Mammary epithelial cell (primary cell): ENCODE measurements around the gene DNAJB12.

Source experiments
- CTCF ChIP-seq, 2 donors: IDR thresholded peaks in 1 of 2; conservative IDR thresholded peaks in 1 of 2; 2 replicates each; pipeline ENCODE4 v1.5.1; 2011 to 2012; ENCODE audit warnings: inconsistent platforms in 2 of 2, low read length in 2 of 2, mild to moderate bottlenecking in 2 of 2, control low read depth in 1 of 2, low read depth in 1 of 2; ENCODE audit not compliant: insufficient read depth in 1 of 2; ENCODE audit errors: extremely low read depth in 1 of 2
- EZH2 ChIP-seq: IDR thresholded peaks from 2 replicates; pipeline ENCODE4 v1.6.1; 2012; ENCODE audit warnings: low read length, inconsistent platforms, borderline replicate concordance

- TF ChIP-seq CTCF (conservative IDR thresholded peaks at IDR 0.05 in 1 of 2, IDR thresholded peaks at IDR 0.05 in 1 of 2; ENCODE audit: extremely low read depth in 1 of 2, insufficient read depth in 1 of 2, low read depth in 1 of 2, low read length in 2 of 2) = no peak
- no peak for TF ChIP-seq EZH2
Observed at GRCh38 chr10:72353965-72354355, 759 bp downstream of the DNAJB12 start.
